ENCODE data around the gene TRMT61A.
"Not testable (repeated sequence)": the region's sequence is repeated elsewhere in the genome, so short reads cannot be mapped to it uniquely, and the experiment has no call there.

The TRMT61A gene

DNA sequence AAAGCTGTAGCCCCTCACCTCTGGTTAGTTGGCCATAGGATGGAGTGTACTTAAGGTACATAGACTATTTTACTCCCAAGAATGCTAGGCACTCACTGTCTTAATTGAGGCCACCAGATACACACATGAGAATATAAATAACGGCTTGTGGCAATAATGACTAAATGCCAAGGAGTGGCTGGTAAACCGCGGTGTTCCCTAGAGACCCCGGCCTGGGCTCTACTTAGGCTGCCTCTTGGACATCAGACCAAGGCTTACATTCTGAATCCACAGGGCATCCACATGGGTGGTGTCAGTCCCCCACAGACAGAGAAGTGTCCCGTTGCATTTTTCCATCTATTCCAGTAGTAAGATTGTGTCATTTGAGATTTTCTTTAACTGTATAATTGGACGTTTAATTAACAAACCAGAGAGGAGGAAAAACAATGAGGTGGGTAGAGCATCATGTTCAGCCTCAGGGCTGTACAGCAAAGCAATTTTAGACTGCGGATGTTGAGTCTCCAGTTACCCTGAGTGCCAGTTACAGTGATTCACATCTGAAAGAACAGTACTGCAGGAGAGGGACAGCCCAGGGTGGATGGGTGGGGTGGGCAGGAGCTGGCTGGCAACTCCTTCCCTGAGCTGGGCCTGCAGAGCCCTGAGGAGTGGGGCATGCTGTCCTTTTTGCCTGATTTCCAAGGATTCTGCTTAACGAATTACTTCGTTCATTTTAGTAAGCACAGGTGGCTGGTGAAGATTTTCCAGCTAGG is 26.9 kb upstream of the TRMT61A start:
- no peak overlapping the region for H3K4me3 Mint-ChIP-seq
- no peaks in the 10 kb centered on the region for H3K27me3 Mint-ChIP-seq

DNA sequence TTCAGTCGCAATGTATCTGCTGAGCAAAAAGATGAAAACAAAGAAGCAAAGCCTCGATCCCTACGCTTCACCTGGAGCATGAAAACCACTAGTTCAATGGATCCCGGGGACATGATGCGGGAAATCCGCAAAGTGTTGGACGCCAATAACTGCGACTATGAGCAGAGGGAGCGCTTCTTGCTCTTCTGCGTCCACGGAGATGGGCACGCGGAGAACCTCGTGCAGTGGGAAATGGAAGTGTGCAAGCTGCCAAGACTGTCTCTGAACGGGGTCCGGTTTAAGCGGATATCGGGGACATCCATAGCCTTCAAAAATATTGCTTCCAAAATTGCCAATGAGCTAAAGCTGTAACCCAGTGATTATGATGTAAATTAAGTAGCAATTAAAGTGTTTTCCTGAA is 26.1 kb upstream of the TRMT61A start:
- no peak overlapping the region for H3K27ac Mint-ChIP-seq
- peaks cover 10% of the 10 kb centered on the region for H3K4me1 Mint-ChIP-seq
- no peaks in the 10 kb centered on the region for H3K9me3 Mint-ChIP-seq
- no peak for DNase-seq
- H3K27me3 Mint-ChIP-seq, result no peaks in the 10 kb centered on the region
- no peak for ATAC-seq
- H3K4me3 Mint-ChIP-seq, result no peak overlapping the region

More for the DNA sequence above, 26.9 kb upstream of the TRMT61A start:
- Mint-ChIP-seq H3K27ac (peak overlapping the region in 1 of 2 donors; percentile 77), H3K9me3 (no peaks in the 10 kb centered on the region), H3K4me1 (peaks cover 10% of the 10 kb centered on the region)
- ATAC-seq (no peak), DNase-seq (no peak)

DNA sequence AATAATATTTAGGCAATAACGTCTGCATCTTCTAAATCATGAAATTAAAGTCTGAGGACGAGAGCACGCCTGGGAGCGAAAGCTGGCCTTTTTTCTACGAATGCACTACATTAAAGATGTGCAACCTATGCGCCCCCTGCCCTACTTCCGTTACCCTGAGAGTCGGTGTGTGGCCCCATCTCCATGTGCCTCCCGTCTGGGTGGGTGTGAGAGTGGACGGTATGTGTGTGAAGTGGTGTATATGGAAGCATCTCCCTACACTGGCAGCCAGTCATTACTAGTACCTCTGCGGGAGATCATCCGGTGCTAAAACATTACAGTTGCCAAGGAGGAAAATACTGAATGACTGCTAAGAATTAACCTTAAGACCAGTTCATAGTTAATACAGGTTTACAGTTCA is 25.7 kb upstream of the TRMT61A start:
- no peak overlapping the region for H3K4me3 Mint-ChIP-seq
- H3K9me3 Mint-ChIP-seq, result no peaks in the 10 kb centered on the region
- peaks cover 10% of the 10 kb centered on the region for H3K4me1 Mint-ChIP-seq
- no peak overlapping the region for H3K27ac Mint-ChIP-seq
- ATAC-seq (no peak), DNase-seq (no peak)
- H3K27me3 Mint-ChIP-seq, result no peaks in the 10 kb centered on the region

DNA sequence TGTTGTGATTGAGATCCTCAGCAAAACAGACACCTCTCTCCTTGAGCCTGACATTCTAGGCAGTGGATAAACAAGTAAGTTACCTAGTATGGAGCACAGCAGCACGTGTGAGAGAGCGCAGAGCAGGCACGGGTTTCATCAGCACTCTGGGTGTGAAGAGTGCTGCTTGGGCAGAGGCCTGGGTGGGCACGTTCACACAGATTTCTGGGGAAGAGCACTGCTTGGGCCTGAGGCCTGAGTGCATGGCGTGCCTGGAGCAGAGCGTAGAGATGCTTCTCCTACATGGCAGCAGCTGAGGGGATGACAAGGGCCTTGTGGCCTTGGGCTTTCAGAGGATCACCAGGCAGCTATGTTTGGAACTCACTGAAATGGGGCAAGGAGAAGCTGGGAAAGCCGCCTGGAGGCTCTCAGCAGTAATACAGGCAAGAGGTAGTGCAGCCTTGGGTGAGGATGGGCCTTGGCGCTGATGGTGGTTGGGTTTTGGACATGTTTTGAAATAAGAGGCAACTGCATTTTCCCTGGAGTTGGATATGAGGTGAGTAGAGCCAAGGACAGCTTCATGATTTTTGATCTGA is 23.9 kb upstream of the TRMT61A start:
- Mint-ChIP-seq H3K27ac (peak overlapping the region in 1 of 2 donors; percentile 72), H3K9me3 (no peaks in the 10 kb centered on the region), H3K27me3 (no peaks in the 10 kb centered on the region), H3K4me3 (no peak overlapping the region), H3K4me1 (peaks cover 4% of the 10 kb centered on the region)
- no peak for ATAC-seq
- no peak for DNase-seq

DNA sequence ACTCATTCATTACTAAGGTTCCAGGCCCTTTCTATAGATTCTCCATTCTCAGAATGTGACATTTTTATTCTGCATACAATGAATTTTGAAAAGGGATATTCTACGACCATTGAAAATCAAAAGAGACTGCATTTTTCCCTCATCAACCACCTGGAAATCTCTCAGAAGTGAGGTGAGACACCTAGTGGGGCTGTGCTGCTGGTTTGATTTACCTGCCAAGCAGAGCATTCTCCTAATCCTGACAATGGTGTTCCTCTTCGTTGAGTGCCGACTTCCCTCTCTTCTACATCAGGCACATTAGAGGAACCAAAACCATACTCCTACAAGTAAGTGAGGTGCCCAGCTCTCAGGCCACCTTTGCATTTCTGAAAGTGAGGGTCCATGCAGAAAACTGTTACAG is 21.2 kb upstream of the TRMT61A start:
- Mint-ChIP-seq H3K27ac (no peak overlapping the region), H3K4me1 (no peaks in the 10 kb centered on the region), H3K9me3 (no peaks in the 10 kb centered on the region), H3K27me3 (no peaks in the 10 kb centered on the region), H3K4me3 (no peak overlapping the region)
- ATAC-seq (no peak), DNase-seq (no peak)

DNA sequence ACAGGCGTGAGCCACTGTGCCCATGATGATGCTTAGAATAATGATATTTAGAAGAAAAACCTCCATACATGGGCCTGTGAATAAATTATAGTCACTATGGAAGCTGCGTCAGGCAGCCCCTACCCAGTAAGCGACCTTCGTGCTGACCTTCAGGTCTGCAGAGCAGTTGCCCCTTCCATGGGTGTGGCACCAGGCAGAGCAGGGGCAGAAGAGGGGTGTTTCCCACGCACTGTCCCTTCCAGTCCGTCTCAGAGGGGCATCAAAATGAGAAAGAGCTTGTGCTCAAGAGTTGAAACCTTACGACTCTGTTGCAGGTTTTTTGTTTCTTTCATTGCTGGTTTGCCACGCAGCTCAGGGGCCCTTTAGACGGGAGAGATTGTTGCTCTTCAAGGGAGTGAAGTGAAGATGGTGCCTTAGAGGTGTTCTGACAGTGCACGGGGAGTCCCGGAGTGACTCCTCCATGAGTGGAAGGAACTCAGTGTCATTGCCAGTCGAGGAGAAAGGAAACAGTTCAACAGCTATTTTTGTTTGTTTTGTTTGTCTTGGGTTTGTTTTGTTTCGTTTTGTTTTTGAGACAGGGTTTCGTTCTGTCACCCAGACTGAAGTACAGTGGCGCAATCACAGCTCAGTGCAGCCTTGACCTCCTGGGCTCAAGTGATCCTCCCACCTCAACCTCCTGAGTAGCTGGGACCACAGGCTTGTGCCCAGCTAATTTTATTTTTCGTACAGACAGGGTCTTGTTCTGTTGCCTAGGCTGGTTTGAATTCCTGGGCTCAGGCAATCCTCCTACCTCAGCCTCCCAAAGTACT is 20.3 kb upstream of the TRMT61A start:
- Mint-ChIP-seq H3K27me3 (no peaks in the 10 kb centered on the region), H3K4me3 (no peak overlapping the region), H3K4me1 (no peaks in the 10 kb centered on the region), H3K27ac (no peak overlapping the region), H3K9me3 (no peaks in the 10 kb centered on the region)
- DNase-seq (no peak), ATAC-seq (no peak)

DNA sequence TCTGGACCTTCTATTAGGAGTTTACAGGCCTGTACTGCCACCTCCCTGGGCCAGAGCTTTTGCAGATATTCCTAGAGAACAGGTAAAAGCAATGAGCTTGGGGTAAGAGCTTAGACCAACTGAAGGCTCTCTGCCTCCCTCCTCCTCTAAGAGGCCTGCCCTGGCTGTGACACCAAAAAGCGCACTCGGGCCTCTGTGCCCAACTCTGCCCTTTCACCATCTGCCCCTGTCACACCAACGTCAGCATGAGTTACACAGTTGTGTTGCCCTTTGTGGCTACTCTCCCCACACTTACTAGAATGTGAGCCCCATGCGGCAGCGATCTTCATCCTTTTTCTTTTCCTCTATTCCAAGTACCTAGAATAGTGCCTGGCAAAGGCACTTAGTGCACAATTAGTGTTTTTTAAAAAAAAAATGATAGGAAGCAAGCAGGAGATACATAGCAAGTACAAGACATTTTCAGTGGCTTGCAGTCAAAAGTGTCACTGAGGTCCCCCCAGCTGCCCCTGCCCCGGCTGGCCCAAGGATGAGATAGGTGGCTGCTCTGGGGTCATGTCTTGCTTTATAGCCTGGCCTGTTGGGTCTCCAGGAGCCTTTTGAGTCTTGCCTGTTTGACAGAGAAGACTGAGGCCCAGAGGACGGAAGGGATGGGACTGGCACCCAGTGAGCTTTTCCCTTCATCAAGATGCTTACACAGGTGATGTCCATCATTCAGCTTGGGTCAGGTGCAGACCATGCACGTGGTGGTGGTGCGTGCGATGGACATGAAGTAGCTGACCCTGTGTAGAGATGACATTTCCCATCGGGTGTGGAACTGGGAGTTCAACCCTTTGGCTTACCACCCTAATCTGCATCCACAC is 18.9 kb upstream of the TRMT61A start:
- Mint-ChIP-seq H3K27ac (peak overlapping the region; percentile 17 to 60), H3K27me3 (no peaks in the 10 kb centered on the region), H3K9me3 (no peaks in the 10 kb centered on the region), H3K4me1 (no peaks in the 10 kb centered on the region), H3K4me3 (no peak overlapping the region)
- no peak for ATAC-seq
- no peak for DNase-seq

DNA sequence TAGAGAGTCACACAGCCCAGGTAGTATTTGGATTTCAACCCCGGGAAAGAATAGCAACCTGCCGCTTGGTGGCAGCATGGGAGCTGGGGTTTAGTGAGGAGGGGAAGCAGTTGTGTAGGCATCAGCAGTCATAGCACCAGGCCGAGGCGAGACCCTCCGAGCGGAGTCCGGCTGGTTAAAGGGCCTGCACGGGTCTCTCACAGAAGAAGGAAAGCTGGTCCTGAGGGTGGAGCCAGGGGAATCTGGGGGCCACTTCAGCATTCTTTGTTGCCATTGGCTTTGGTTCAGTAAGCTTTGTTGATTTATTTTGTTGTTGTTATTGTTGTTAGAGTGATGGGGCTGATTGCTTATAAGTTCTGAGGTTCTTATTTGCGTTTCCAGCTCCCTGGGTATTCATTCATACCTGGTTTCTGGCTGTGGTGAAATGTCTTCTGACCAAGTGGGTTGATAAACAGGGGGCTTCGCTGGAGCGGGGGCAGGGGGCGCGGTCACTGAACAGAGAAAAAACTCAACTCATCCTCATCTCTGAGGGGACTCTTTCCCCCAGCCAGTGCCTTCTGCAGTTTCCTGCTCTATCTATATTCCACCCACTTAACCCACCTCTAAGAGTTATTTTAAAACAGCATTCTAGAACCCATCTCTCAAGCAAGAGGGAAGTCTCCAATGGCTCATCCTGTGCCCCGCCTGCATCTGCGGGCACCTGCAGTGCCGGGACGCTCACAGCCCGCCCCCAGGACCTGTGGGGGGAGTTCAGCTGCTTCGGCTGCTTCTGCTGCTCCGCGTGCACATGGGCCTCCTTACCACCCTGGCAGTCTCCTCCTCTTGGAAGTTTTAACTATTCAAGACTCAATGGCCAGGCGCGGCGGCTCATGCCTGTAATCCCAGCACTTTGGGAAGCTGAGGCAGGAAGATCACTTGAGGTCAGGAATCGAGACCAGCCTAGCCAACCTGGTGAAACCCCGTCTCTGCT is 18.0 kb upstream of the TRMT61A start:
- ATAC-seq (no peak), DNase-seq (no peak)
- no peak overlapping the region for H3K4me3 Mint-ChIP-seq
- no peaks in the 10 kb centered on the region for H3K4me1 Mint-ChIP-seq
- no peaks in the 10 kb centered on the region for H3K9me3 Mint-ChIP-seq
- H3K27ac Mint-ChIP-seq, result peak overlapping the region in 1 of 2 donors; percentile 19
- H3K27me3 Mint-ChIP-seq, result no peaks in the 10 kb centered on the region

DNA sequence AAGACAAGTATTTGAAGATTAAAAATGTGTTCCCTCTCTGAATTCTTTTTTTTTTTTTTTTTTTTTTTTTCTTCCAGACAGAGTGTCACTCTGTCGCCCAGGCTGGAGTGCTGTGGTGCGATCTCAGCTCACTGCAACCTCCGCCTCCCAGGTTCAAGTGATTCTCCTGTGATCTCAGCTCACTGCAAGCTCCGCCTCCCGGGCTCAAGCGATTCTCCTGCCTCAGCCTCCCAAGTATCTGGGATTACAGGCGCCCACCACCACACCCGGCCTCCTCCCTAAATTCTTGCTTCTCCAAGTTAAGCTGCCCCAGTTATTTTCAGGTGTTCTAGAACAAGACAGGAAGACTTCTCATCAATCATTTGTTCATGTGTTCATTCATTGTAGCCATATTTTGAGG is 16.8 kb upstream of the TRMT61A start:
- not testable (repeated sequence) for H3K9me3 Mint-ChIP-seq, H3K27me3 Mint-ChIP-seq, H3K4me3 Mint-ChIP-seq, DNase-seq, H3K4me1 Mint-ChIP-seq, ATAC-seq
- H3K27ac Mint-ChIP-seq, result peak overlapping the region in 1 of 2 donors; percentile 57

DNA sequence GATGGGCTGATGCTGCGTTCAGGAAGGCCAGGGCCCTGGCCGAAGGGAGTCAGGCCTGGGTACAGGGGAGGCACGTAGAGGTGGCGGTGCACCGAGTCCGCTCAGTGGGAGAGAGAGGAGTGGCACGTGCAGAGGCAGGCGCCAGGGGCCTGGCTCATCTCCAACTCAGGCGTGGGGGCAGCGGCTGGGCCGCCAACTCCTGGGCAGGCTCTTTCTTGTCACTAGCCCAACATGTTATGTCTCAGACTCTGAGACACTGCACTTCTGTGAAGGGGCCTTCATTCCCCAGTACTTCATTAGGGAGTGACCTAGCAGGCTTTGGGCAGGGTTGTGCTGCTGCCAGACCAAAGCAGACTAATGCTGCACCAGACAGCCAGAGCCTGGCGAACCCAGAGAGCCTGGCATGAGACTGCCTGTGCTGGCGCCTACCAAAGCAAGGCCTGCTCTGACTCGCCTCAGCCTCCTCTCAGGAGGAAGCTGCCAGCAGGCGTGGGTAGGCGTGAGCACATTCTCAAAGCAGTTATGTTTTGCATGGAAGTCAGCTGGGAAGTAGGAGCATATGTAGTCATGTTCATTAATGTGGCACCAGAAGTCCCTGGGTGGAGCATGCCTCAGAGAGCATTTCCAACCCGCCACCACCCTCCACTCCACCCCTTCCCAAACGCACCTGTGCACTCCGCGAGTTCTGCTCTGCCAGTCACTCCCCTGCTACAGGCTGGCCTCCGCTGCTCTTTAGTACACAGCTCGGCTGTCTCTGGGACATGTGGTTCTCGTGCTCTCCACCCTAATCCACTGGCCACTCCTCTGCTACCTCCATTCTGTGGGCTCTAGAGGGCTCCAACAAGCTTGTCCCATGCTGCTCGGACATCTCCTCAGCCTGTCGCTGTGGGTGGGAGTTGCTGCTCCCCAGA is 16.0 kb upstream of the TRMT61A start:
- ATAC-seq, result peak; percentile 37
- Mint-ChIP-seq H3K4me3 (no peak overlapping the region), H3K27me3 (no peaks in the 10 kb centered on the region), H3K27ac (no peak overlapping the region), H3K9me3 (no peaks in the 10 kb centered on the region), H3K4me1 (no peaks in the 10 kb centered on the region)
- no peak for DNase-seq

DNA sequence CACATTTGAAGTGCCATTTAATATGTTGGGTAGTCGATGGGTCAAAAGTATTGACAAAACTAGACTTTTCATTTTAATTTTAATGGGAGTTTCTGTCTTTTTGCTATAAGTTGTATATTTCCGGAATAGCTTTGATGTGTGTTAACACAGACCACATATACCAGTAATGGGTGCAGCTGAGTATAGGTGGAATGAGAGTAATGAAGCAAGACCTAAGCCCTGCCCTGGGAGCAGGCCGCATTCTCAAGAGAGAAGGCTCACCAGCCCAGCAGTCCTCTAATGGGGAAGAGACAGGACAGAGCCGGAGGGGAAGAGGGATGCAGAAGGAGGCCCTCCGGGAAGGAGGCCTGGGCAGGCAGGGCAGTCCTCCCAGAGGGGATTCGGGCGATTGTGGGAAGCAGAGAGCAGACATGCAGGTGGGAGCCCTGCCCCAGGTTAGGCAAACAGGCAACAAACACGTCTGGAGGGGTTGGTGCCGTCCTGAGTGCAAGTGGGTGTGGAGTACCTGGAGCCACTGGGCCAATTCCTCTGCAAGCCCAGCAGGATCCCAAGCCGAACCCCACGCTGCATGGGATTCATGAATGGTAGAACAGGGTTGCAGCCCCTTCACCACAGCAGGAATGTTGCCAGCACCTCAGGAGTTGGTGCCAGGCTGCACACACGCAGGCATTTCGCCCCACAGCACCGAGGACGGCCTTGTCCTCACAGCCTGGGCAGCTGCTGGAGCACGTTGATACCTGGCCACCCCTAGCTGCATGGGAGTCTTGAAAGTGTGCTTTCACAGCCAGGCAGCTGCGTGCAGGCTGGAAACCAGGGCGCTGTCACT is 14.2 kb upstream of the TRMT61A start:
- Mint-ChIP-seq H3K4me3 (no peak overlapping the region), H3K27ac (peak overlapping the region in 1 of 2 donors; percentile 85), H3K4me1 (peaks cover 12% of the 10 kb centered on the region), H3K27me3 (peaks cover 6% of the 10 kb centered on the region), H3K9me3 (no peaks in the 10 kb centered on the region)
- DNase-seq (no peak), ATAC-seq (no peak)

DNA sequence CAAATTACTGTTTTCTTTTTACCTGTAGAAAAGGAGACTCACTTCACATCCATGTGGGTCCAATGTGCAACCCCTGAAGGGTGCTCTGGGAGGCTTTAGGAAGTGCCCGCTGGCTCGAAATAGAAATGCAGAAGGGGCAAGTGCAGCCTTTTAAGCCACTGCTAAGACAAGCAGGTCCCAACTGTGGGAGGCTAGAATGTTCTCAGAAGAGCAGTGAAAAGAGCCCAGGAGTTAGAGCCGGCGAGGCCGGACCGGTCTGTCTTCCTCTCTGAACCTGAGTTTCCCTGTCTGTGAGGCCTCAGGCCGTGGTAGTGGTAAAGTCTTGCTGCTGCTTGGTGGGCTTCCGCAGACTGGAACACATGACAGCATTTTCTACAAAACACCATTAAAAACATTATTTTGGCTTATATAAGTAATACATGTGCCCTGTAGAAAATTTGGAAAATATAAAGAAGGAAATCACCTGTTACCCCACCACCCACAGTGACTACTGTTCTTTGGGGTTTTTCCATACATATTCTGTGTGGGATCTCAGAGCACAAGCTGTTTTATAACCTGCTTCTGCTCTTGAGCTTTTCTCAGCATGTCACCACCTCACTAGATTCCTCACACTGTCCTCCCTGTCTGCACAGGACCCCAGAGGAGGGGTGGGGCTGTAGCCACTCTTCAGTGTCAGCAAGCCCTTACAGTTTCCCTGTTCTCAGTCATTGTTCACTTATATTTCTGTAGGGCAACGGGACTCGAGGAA is 12.4 kb upstream of the TRMT61A start:
- Mint-ChIP-seq H3K27ac (peak overlapping the region in 1 of 2 donors; percentile 68), H3K27me3 (peaks cover 10% of the 10 kb centered on the region), H3K4me1 (peaks cover 20% of the 10 kb centered on the region), H3K9me3 (no peaks in the 10 kb centered on the region), H3K4me3 (no peak overlapping the region)
- ATAC-seq, result no peak
- no peak for DNase-seq

Measured in stimulated activated naive CD8-positive, alpha-beta T cell treated with anti-CD3 and anti-CD28 coated beads, Interleukin-15, amount 100 ng/mL, for 72 hours (primary cell).